HG03575 (cell line): ENCODE results near the gene AXIN1.
"Not testable (repeated sequence)": the region's sequence is repeated elsewhere in the genome, so short reads cannot be mapped to it uniquely, and the experiment has no call there.

ENCODE experiments used
- ATAC-seq: cut with Tn5 transposase; IDR thresholded peaks from one replicate; pipeline ENCODE4 v1.9.1; 2021; ENCODE audit not compliant: unreplicated experiment, insufficient number of reproducible peaks, low FRiP score; ENCODE audit errors: extremely low read depth

Gene AXIN1

DNA sequence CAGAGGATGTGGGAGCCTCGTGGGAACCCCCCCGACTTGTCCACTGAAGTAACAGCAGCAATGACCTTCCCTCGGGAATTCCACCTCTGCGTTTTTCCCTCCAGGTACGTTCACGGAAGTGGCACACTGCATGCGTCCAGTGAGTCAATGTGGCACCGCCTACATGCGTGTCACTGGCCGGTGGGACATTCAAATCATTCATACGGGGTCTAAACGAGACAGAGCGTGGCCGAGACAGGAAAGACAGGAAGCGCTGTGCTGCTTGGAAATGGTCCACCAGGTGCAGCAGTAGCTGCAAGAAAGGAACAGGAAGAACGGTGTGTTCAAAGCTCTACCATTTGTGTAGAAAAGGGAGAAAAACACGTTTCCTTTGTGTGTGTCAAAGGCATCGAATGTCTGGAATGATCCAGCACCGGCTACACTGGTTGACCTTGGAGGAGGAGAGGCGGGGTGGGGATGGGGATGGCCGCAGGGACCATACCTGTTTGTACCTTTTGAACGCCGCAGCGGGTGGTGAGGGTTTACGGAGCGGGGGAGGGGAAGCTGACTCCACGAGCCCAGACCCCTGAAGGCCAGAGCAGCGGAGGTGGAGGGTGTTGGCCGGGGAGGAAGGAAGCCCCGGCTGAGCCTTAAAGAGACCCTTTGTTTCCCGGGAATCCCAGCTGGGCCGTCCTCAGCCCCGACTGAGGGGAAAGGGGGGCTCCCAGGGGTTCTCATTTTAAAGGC, 31.0 kb upstream of the AXIN1 start:
- ATAC-seq, result no peak

DNA sequence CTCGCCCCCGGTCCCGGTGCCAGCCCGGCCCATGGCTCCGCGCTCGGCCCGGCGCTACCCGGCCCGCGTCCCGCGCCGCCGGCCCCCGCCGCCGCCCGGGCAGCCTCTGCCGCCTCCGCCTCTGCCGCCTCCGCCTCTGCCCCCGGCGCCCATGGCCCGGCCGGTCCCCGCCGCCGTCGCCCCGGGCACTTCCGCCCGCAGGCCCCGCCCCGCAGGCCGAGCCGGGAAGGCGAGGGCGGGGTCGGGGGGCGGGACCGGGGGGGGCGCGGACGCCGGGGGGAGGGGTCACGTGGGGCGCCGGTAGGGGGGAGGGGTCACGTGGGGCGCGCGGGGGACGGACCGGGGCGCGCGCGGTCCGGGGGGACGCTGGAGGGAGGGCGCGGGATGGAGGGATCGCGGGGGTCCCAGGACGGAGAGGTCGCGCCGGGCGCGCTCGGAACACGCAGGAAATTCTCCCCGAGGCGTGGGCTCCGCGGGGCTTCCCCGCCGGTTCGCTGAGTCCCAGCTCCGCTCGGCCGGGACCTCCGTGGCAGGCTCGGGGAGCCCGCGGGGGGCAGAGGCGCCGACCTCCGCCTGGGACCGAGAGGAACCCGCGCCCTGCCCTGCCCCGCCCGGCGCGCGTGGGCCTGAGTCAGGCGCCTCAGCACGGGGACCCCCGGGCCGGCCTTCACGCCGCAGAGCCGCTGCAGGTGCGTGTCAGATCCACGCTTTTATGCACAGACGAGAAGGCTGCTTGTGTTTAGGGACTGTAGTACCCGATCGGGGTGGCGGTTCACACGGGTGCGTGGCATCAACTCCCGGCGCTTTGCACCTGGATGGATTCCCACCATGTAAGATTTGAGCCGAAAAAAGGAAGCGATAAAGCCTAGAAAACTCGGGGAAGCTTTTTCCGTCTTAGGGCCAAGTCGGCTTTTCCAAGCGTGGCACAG, 29.5 kb upstream of the AXIN1 start, which contains the start of gene PGAP6:
Gene PGAP6 (minus strand): TSS at position 190 of the 929 bp plus-strand sequence. CDS start 157 bp downstream, at position 33.
- no peak for ATAC-seq

DNA sequence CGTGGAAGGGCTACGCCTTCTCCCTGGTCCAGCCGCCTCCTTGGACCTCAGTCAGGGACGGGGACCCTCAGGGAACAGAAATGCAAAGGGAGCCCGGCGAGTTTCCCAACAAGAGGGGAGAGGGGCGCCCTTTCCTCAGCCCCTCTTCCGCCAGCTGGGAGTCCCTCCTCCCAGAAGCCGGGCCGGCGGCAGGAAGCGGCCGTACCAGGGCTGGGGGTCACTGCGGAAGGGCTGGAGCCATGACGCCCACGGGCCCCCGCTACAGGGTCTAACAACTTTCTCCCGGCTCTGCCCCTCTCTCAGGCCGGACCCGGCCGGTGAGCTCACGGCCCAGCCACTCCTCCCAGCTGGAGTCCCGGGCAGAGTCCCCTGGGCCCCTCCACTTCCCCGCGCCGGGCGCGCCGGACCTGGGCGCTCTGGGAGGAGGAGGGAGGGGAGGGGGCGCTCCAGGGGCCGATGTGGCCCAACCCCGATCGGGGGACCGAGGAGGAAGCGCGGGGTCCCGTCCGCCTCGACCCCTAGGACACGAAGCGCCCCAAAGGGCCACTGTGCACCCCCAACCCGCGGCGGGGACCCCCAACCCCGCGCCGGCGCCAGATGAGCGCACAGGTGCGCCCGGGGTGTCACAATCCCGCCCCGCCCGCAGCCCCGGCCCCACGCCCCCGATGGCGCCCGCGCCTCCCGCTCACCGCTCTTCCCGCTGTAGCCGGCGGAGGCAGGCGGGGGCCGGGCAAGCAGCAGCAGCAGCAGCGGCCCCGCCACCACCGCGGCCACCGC, 28.7 kb upstream of the AXIN1 start:
- no peak for ATAC-seq

DNA sequence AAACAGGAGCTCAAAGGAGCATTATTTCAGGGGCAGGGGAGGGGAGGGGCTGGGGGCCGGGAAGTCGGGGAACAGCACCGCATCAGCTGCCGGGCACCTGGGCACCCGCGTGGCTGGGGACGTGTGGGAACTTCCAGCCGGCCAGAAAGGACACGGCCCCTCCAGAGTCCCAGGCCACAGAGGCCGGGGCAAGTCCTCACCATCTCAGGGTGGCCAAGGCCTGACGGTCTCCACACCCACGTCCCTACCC, 28.2 kb upstream of the AXIN1 start:
- ATAC-seq, result no peak

DNA sequence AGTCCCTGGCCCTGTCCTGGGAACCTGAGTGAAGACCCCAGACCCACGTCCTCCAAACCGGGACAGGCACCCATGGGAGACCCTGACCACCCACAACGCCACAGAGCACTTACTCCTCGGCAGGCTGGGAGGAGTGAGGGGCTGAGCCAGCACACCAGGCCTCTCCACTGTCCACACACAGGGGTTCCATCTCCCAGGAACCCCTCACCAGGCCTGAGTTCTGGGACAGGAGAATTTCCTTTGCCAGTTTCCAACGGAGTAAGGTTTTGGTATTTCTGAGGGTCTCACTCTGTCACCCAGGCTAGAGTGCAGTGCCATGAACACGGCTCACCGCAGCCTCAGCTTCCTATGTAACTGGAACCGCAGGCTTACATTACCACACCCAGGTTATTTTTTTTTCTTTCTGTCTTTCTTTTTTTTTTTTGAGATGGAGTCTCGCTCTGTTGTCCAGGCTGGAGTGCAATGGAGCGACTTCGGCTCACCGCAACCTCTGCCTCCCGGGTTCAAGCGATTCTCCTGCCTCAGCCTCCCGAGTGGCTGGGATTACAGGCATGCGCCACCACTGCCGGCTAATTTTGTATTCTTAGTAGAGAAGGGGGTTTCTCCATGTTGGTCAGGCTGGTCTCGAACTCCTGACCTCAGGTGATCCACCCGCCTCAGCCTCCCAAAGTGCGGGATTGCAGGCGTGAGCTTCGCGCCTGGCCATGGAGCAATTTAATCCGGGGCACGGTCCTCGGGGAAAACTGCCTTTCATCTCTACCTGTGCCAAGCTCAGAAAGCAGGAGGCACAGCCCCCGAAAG, 27.6 kb upstream of the AXIN1 start:
- no peak for ATAC-seq

DNA sequence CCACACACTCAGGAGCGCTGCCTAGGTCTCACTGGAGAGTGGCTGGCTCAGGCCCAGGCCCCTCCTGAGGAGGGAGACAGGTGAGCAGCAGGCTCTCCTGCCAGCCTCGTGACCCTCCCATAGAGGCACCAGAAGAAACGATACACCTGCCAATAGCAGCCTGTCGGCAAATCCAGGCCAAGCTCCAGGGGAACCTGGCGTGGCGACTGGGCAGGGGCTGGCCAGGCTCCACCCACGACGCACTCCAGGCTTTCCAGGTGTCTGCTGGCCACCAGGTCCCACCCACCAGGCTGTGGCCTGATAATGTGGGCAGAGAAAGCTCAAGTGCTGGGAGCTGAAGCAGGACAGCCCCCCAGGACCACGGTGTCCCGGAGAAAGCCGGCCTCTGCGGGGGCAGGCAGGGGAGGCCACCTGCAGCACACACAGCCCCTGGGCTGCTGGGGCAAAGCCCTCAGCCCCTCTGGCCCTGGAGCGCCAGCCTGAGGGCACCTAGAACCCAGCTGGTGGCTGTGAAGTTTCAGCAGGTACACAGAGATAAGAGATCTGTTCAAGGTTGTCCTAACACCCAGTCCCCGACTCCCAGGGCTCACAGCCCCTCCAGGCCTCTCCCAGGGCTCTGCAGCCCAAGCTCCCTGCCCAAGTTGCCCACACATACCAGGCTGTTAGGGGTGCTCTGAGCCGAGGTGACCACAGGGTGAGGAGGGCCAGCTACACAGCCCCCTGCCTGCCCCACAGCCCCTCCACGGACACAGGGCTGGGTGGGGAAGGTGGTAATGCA, 26.8 kb upstream of the AXIN1 start:
- ATAC-seq, result no peak

DNA sequence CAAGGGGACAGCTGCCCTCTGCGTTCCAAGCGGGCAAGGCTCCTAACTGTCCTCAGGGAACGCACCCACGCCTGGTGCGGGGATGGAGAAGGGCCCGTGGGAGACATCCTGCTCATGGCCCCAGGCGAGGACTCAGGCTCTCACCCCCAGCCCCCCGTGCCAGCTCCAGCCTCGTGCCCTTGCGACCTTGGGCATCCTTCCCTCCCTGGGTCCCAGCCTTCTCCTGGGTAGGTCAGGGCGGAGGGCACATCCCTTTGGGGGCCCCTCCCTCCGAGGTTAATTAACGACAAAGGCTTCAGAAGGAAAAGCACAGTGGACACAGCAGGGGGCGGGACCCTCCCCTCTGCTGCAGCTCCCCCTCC, 26.3 kb upstream of the AXIN1 start:
- no peak for ATAC-seq

DNA sequence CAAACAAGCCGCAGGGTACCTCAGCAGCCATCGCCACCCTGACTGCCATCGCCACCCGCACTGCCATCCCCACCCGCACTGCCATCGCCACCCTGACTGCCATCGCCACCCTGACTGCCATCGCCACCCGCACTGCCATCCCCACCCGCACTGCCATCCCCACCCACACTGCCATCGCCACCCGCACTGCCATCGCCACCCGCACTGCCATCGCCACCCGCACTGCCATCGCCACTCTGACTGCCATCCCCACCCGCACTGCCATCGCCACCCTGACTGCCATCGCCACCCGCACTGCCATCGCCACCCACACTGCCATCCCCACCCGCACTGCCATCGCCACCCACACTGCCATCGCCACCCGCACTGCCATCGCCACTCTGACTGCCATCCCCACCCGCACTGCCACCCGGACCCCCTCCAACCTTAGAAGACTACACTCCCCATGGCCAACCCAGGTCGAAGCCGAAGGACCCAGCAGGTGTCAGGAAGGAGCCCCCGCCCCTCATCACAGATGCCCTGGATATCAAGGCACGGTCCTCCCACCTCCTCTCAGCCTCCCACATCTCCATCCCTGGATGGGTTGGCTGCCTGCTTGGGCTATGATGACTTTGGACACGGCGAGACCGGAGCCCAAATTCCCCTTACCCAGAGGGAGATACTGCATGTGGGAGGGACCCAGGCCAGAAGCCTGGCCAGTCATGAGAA, 25.7 kb upstream of the AXIN1 start:
- ATAC-seq, result not testable (repeated sequence)

DNA sequence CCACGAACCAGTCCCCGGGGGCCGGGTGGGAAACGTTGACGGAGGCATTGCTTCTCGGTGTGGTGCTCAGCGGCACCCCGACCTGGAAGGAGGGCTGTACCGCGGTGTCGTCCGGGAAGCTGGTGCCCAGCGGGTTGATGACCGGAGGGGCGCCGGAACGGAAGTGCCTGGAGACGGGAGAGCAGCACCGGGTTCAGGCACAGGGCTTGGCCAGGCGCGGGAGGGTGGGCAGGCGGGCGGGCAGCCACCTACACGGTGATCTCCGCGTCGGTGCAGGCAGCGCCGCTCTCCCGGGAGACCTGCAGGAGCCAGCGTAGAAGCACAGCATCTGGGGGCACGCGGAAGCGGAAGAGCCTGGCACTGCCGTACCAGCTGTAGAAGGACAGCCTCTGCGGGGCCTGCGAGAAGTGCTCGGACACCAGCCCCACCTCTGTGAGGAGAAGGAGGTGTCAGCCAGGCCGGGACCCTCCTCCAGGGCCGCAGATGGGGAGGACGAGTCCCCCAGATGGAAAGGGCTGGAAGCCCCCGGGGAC, 25.0 kb upstream of the AXIN1 start:
- no peak for ATAC-seq

DNA sequence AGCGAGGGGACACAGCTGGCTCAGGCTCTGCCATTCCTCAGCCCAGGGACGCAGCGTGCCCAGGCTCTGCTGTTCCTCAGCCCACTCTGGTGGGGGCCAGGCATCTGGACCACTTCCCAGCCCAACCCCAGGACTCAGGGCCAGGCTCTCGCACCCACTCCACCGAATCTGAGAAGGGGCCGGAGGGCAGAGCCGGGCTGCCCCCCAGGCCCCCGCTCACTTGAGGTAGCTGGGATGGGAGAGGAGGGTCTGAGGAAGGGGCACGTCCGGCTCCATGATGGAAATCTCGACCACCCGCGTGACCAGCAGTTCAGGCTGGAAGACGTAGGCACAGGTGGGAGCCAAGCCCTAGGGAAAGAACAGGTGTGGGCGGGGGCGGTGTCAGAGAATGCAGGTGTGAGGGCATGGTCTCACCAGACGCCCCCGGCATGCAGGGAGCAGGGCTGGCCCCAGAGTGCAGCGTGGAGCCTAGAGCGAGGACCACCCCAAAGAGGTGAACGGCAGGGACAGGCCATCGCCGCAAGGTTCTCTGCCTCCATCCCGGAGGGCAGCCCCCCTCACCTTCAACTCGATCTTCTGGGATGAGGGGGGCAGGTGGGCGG, 24.4 kb upstream of the AXIN1 start:
- no peak for ATAC-seq

DNA sequence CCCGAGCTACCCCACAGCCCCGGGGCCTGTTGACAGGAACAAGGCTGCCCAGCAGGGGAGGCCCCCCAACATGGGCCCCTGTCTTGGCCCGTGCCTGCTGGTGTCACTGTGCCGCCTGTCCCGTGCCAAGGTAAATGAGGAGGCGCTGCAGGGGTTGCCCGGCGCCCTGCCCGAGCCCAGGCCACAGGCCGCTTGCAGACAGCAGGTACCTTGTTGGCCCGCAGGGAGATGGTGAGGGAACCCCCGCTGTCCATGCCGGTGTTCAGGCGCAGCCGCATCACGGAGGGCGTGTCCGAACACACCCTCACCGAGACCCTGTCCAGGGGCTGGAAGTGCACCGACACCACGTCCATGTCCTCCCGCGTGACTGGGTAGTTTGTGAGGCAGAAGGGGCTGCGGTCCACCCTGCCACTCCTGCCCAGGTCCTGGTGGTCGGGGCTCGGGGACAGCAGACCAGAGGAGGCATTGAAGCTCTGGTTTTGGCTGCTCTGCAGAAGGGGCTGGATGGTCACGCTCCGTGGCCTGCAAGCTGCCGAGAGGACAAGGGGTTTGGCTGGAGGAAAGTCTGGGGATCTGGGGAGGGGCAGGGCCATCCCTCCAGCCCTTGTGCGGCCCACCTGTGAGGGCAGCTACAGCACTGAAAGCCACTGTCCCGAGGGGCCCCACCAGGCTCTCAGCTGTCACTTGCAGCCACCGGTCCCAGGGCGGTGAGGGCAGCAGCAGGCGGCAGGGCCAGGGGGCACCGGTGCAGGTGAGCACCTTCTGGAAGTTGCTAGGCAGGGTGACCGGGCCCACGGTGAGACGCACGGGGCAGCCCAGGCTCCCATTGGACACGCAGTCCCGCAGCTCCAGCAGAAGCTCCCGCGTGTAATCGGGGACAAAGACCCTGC, 23.6 kb upstream of the AXIN1 start:
- no peak for ATAC-seq

DNA sequence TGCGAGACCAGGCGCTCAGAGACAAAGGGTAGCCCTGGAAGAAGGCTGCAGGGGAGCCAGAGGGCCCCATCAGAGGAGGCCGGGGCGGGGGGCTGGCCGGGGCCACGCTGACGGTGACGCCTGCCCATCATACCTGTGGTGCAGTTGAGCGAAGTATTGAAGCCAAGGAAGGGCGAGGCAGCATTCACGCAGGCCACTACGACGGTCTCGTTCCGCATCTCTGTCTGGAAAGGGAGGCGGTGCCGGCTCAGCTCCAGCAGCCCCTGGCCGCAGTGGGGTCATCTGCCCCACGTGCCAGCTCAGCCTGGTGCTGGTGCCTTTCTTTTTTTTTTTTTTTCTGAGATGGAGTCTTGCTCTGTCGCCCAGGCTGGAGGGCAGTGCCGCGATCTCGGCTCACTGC, 22.7 kb upstream of the AXIN1 start:
- ATAC-seq, result no peak

DNA sequence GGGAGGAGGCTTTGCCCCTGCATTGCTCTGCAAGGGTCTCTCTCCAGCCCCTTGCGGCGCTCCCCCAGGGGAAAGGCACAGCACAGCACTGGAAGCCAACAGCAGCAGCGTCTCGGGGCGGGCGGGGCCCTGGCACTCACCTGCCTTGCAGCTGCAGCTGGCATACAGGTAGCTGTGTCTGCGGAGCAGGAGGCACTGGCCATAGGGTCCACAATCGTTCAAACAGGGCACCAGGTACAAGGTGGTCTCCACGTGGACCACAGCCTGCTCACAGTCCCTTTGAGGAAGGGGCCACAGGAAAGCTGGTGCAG, 22.0 kb upstream of the AXIN1 start:
- no peak for ATAC-seq

DNA sequence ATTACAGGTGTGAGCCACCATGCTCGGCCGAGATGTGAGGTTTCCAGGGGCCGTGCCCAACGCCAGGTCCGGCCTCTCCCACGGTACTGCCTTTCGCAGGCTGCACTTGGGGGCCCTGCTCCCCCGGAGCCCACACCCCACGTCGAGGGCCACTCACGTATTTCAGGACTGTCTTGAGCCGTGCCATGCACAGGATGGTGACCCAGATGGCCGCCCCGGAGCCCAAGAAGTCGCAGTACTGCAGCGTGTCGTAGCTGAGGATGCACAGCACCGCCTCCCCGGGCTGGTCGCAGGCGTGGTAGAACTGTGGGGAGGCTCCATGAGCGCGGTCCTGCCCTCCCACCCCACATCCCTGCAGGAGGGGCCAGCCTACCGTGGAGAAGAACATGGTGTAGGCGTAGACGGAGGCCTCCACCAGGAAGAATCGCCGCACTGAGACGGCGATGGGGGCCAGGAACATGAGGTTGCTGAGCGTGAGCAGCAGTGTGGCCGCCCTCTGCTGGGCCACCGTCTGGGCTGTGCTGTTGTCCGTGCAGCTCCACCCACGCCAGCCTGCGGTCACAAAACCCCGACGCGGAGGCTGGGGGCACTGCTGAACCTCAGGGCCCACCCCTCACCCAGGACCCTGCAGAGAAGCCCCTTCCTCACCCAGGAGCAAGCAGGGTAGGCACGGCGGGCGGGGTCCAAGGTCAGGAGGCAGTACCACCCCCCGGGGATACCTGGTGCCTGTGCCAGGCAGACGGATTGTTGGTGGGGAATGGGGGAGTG, 21.5 kb upstream of the AXIN1 start:
- ATAC-seq, result no peak

DNA sequence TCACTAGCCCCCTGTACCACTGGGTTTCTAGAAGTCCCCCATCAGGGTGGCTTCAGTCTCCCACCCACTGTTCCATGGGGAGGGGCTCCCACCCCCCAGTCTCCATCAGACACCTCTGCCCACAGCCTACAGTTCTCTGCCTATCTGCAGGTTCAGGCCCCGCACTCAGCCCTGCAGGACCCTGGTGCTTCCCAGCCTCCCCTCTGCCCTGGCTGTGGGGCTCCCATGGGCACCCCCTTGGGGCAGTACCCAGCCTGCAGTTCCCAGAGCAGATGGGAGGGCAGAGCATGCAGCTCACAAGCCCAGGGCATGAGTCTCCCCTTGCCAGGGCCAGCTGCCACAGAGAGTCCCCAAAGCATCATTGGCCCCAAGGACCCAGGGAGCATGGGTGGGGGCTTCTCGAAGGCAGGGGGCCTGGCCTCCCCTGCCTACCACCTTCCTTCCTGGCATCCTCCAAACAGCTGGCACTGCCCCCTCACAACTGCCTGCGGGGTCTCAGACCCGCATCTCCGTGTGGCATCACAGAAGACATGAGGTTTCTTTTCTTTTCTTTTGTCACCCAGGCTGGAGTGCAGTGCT, 20.6 kb upstream of the AXIN1 start:
- no peak for ATAC-seq
